SU-DHL-6 (cell line): ENCODE results near the gene RCAN3.

Experiments used
- H2AFZ ChIP-seq: fragments of 200-600 bp; sonication (generic); 2 replicates; pipeline ENCODE4 v1.6.1; 2014; ENCODE audit warnings: low read depth, mild to moderate bottlenecking, moderate library complexity, mixed read lengths, antibody characterized with exemption, low read length; ENCODE audit not compliant: severe bottlenecking
- H3F3A ChIP-seq: fragments of 200-600 bp; shearing (Covaris generic); 2 replicates; pipeline ENCODE4 v1.6.0; 2016; ENCODE audit warnings: antibody characterized with exemption, mild to moderate bottlenecking; ENCODE audit not compliant: insufficient read depth
- H3K27ac ChIP-seq: fragments of 200-600 bp; sonication (generic); 2 replicates; pipeline ENCODE4 v1.5.1; 2016; ENCODE audit warnings: low read depth, mild to moderate bottlenecking, low read length, moderate library complexity, mixed read lengths
- H3K27me3 ChIP-seq: fragments of 200-600 bp; sonication (generic), shearing (Covaris generic); 2 replicates; pipeline ENCODE4 v1.6.0; 2014; ENCODE audit warnings: mild to moderate bottlenecking, low read length
- H3K36me3 ChIP-seq: fragments of 200-600 bp; sonication (generic); 2 replicates; pipeline ENCODE4 v1.6.1; 2014; ENCODE audit warnings: mild to moderate bottlenecking, low read length, mixed read lengths
- H3K4me2 ChIP-seq: fragments of 300-600, 200-600 bp; shearing (Covaris generic), sonication (generic); 2 replicates; pipeline ENCODE4 v1.6.0; 2014; ENCODE audit warnings: low read length, low read depth, mild to moderate bottlenecking; ENCODE audit not compliant: poor library complexity, severe bottlenecking
- H3K4me3 ChIP-seq: fragments of 200-600 bp; sonication (generic); 2 replicates; pipeline ENCODE4 v1.5.1; 2014; ENCODE audit warnings: antibody characterized with exemption, low read length, mild to moderate bottlenecking, mixed read lengths; ENCODE audit not compliant: insufficient read depth, poor library complexity, severe bottlenecking
- H3K79me2 ChIP-seq: fragments of 200-600 bp; sonication (generic); 2 replicates; pipeline ENCODE4 v1.6.1; 2014; ENCODE audit warnings: mild to moderate bottlenecking, low read length, moderate library complexity; ENCODE audit not compliant: insufficient read depth
- H3K9ac ChIP-seq: fragments of 200-600 bp; sonication (generic); 2 replicates; pipeline ENCODE4 v1.7.0; 2014; ENCODE audit warnings: mild to moderate bottlenecking, low read length
- H3K9me2 ChIP-seq: fragments of 200-600 bp; sonication (generic); replicated peaks from 2 replicates; pipeline ENCODE4 v1.6.1; 2014; ENCODE audit warnings: low read length; ENCODE audit not compliant: insufficient read depth
- H3K9me3 ChIP-seq: fragments of 200-600 bp; sonication (generic); 2 replicates; pipeline ENCODE4 v1.6.1; 2014; ENCODE audit warnings: low read length, mixed read lengths; ENCODE audit not compliant: insufficient read depth
- H4K20me1 ChIP-seq: fragments of 200-600 bp; sonication (generic); 2 replicates; pipeline ENCODE4 v1.6.1; 2014; ENCODE audit warnings: low read depth, mild to moderate bottlenecking, antibody characterized with exemption, low read length, moderate library complexity, mixed read lengths
- CTCF ChIP-seq: fragments of 200-600 bp; sonication (generic); IDR thresholded peaks from one replicate; pipeline ENCODE4 v1.5.1; 2017; ENCODE audit warnings: antibody characterized with exemption, mild to moderate bottlenecking, low read length, moderate library complexity; ENCODE audit not compliant: insufficient read depth, poor library complexity, severe bottlenecking
- EZH2phosphoT487 ChIP-seq: fragments of 200-600 bp; sonication (generic), shearing (Covaris generic); conservative IDR thresholded peaks from 2 replicates; pipeline ENCODE4 v1.6.1; 2018; ENCODE audit warnings: mild to moderate bottlenecking, antibody characterized with exemption, low read length, moderate library complexity, mixed read lengths

Gene RCAN3

GRCh38 chr1:24463776-24464735 lies 38.6 kb upstream of the RCAN3 start:
- H3K9me3 ChIP-seq: no peaks in the 10 kb centered on the region
- H2AFZ ChIP-seq: no peak overlapping the region
- H3K9ac ChIP-seq: no peak overlapping the region
- peaks cover 6% of the 10 kb centered on the region; the same call in 1 of the 2 replicates for H3K36me3 ChIP-seq
- H3K4me3 ChIP-seq: no peak overlapping the region
- H3K79me2 ChIP-seq: no peaks in the 10 kb centered on the region
- H4K20me1 ChIP-seq: no peaks in the 10 kb centered on the region
- H3K9me2 ChIP-seq: no peaks in the 10 kb centered on the region
- H3K4me2 ChIP-seq: no peak overlapping the region
- no peaks in the 10 kb centered on the region for H3K27me3 ChIP-seq
- TF ChIP-seq CTCF: no peak
- TF ChIP-seq EZH2phosphoT487: no peak
- no peaks in the 10 kb centered on the region for H3F3A ChIP-seq
- H3K27ac ChIP-seq: no peak overlapping the region

DNA sequence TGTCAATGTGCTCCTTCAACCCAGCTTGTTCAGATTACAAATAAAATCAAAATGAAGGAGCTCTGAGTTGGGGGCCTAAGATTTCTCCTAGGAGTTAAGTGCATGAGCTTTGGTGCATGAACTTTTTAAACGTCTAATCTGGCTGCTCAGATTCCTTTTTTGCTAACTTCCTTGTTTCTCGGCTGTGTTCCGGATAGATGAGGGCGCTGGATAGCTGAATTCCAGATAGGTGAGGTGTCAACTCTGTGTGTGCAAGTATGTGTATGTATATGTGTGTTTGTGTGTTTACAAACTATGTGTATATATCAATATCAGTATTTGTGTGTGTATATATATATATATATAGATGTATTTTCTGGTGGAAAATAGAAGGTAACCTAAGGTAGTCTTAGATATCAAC lies 37.5 kb upstream of the RCAN3 start:
- H3K79me2 ChIP-seq: no peaks in the 10 kb centered on the region
- no peak overlapping the region for H3K4me2 ChIP-seq
- TF ChIP-seq CTCF (no peak), EZH2phosphoT487 (no peak)
- no peaks in the 10 kb centered on the region for H3K9me3 ChIP-seq
- no peak overlapping the region for H3K27ac ChIP-seq
- H3K4me3 ChIP-seq: no peak overlapping the region
- no peaks in the 10 kb centered on the region for H3F3A ChIP-seq
- H3K27me3 ChIP-seq: no peaks in the 10 kb centered on the region
- 0 out of 2 replicates have a peak, but pooled peaks cover 4% of the 10 kb centered on the region for H3K36me3 ChIP-seq
- no peak overlapping the region for H2AFZ ChIP-seq
- no peaks in the 10 kb centered on the region for H3K9me2 ChIP-seq
- H3K9ac ChIP-seq: no peak overlapping the region
- H4K20me1 ChIP-seq: no peaks in the 10 kb centered on the region

DNA sequence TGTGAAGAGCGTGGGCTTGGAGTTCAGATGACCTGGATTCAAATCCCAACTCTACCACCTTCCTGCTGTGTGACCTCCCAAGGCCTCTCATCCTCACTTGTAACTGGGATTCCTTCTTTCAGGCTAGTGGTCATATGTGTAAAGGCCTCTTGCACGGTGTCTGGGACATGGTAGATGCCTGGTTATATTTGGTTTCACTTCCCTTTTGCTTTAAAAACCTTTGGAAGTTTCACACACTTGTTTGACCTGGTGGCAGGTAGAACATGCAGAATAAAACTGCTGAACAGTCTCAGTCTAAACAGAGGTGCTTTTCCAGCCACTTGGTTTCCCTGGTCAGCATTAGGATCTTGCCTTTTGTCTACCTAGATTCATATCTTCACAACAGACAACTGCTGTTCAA lies 37.0 kb upstream of the RCAN3 start:
- Histone ChIP-seq H3K9me3 (no peaks in the 10 kb centered on the region), H3K79me2 (no peaks in the 10 kb centered on the region), H2AFZ (no peak overlapping the region), H3K36me3 (0 out of 2 replicates have a peak, but pooled peaks cover 4% of the 10 kb centered on the region), H4K20me1 (no peaks in the 10 kb centered on the region), H3F3A (no peaks in the 10 kb centered on the region), H3K27ac (no peak overlapping the region), H3K9me2 (no peaks in the 10 kb centered on the region), H3K4me2 (no peak overlapping the region), H3K27me3 (no peaks in the 10 kb centered on the region), H3K9ac (no peak overlapping the region), H3K4me3 (no peak overlapping the region)
- no peak for TF ChIP-seq EZH2phosphoT487
